Stimulated activated CD4-positive, alpha-beta T cell treated with anti-CD3 and anti-CD28 coated beads, Interleukin-1b, Interleukin-23, amount 100 ng/mL, for 1 hour (primary cell): ENCODE data around the gene SNX4.
"Not testable (repeated sequence)": the region's sequence is repeated elsewhere in the genome, so short reads cannot be mapped to it uniquely, and the experiment has no call there.

Experiments
- DNase-seq, 2 donors: peaks; one replicate each; pipeline ENCODE4 v3.0.0-alpha.2; 2020; ENCODE audit warnings: low read depth in 2 of 2

Gene SNX4

DNA sequence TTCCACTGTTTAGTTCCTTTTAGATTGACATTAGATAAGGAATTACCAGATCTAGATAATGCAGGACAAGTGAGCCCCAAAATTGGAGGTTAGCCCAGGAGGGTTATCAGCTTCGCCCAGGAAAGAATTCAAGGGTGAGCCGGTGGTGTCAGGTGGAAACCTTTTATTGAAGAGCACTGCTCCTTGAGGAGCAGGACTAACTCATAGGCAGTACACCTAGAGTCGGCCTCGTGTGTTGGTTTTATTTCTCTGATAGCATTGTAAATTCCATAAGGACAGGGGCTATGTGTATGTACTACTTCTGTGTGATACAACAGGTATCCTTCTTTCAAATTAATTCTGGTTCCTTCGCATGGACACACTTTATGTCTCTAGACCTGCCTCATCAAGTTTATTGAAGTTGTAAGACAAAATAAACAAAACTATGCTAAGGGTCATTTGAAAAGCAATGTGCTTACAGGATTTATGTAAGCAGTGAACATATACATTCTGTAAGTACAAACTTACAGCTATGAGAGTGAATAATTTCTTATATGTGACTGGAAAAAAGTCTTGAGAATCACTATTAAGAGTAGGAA lies 57.2 kb downstream of the SNX4 start:
- DNase-seq = no peak

DNA sequence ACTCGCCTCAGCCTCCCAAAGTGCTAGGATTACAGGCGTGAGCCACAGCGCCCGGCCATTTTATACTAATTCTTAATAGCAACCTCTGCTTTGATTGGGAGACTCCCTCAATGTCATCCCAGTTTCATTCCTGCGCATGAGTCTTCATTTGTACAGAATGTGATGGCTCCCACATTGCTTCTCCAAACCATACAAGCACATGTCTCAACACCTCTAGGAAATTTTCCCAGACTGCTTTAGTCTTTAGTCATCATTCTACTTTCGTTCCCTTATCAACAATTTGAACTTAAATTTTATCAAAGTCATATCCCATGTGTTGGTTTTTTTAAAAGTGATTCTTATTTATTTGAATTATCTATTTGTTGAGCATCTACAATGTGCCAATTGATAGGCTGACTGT lies 58.1 kb downstream of the SNX4 start:
- no peak for DNase-seq

DNA sequence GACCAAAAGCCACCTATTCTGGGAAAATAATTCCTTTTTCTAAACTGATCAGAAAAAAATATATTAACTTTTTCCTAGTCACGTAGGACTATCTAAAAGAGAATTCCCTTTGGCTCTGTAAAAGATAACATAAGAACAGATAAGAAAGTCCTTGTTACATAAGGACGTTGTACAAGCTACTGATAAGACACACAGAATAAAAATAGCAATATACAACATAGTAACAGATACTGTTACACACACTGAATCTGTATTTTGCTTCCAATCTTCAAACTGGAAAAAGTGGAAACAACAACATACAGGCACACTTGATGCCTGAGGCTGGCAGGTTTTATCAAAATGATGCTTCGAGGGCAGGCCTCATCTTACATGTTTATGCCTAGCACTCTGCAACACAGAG lies 59.8 kb downstream of the SNX4 start:
- DNase-seq = no peak

- no peak for DNase-seq
These were observed 76.1 kb downstream of the SNX4 start for GRCh38 chr3:125443923-125444322.

DNA sequence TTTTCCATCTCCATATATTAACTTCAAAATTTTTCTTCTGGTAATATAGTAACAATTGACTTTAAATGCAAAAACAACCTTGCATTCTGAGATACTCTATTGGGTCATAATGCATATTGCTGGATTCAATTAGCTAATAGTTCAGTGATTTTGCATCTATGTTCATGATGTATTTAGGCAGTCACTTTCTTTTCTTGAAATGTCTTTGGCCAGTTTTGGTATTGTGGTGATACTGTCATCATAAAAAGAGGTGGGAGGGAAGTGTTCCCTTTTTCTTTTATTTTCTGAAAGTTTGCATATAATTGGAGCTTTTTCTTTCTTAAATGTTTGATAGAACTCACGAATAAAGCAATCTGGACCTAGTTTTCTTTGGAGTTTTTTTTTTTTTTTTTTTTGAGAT lies 77.5 kb downstream of the SNX4 start:
- no peak for DNase-seq

GRCh38 chr3:125440970-125441369 lies 79.0 kb downstream of the SNX4 start:
- DNase-seq = no peak

GRCh38 chr3:125440559-125440955 lies 79.4 kb downstream of the SNX4 start:
- DNase-seq = no peak

GRCh38 chr3:125437631-125438435 lies 82.2 kb downstream of the SNX4 start:
- peak in 1 of 2 donors; percentile 51 for DNase-seq

- no peak for DNase-seq
These were observed 83.1 kb downstream of the SNX4 start for GRCh38 chr3:125436921-125437320.

DNA sequence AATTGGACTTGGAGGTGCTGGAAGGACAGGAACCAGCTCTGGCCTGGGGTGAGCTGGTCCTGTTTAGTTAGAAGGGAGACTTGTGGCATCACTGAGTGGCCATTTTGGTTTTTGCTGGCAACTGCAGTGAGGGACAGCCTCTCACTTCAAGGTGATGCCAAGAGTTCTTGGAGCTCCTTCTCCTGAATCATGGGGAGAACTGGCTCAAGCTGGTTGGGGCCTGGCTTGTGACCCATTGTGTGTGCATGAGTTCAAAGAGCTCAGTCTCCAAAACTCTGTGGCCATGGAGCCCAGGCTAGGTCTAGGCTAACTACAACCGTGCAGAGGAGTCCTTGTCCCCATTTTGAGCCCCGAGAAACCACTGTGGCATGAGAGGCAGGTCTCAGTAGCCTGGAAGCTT lies 84.8 kb downstream of the SNX4 start:
- DNase-seq = no peak

- DNase-seq = no peak
These were observed 85.4 kb downstream of the SNX4 start for GRCh38 chr3:125434582-125435011.

DNA sequence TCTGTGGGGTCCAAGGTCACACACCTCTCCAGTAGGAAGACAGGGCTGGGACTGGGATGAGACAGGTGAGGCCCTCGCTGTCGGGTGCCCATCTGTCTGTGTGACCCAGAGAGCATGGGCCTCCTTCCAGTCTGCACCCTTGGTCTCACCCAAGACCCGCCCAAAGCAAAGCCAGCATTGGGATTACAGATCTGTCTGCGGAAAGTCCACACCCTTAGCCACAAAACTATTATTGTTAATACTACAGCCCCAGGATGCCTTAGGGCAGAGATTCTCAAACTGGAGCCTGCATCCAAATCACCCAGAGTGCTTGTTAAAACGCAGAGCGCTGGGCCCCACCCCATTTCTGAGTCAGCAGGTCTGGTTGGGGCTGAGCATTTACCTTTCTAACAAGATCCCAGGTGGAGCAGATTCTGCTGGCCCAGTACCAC lies 86.4 kb downstream of the SNX4 start:
- DNase-seq = no peak

- no peak for DNase-seq
These were observed 86.9 kb downstream of the SNX4 start for GRCh38 chr3:125433091-125433534.

- DNase-seq = no peak
These were observed 87.9 kb downstream of the SNX4 start for GRCh38 chr3:125431912-125432790.

DNA sequence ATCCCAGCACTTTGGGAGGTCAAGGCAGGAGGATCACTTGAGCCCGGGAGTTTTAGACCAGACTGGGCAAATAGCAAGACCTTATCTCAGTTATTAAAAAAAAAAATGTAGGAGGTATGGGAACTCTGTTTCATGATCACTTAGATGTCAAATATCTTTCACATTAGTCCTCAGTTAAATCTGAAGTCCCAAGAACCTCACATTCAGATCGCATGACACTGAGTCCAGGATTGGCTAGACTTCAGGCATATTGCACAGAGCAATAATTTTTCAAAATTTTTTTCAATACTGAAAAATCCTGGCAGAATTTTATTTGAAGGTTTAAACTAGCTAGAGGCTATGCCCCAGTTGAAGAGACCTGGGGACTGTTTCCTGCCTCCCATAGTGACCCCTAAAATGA lies 88.6 kb downstream of the SNX4 start:
- DNase-seq = no peak

GRCh38 chr3:125428216-125428830 lies 91.7 kb downstream of the SNX4 start:
- no peak for DNase-seq

DNA sequence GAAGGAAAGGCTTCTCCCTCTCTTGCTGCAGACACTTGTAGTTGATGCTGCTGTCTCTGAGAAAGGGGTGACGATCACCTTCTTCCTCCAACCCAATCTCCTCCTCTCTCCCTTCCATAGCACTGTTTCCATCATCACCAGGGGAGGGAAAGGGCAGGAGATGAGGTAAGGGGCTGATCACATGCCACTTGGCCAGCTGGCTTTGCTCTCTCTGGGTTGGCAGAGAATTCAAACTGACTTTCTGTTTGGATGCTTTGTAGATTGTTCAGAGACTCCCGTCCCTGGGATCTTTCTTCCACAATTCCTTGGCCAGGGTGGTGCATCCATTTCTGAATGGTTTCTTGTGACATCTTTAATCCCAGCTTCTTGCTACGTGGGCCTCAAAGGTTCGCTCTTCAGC lies 101.7 kb downstream of the SNX4 start:
- no peak for DNase-seq

GRCh38 chr3:125416235-125416634 lies 103.8 kb downstream of the SNX4 start:
- DNase-seq = no peak

DNA sequence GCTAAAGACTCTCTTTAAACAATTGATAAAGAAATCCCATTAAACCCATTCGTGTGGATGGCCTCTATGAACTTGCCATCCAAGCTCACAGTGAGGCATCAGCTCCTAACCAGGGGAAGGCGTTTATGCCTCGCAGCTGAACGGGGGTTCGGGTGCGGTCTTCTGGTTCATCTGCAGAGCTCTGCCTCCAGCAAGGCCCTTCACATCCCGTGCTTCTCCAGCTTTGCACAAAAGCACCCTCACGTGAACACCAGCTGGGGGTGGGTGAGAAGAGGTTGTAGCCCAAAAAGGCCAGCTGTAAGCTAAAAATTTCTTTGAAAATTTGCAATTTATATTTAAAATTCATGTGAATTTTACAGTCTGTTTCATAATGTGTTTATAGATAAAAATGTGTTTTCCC lies 105.3 kb downstream of the SNX4 start:
- no peak for DNase-seq

- DNase-seq = no peak
These were observed 109.1 kb downstream of the SNX4 start for GRCh38 chr3:125410922-125411321.

- no peak for DNase-seq
These were observed 113.9 kb downstream of the SNX4 start for GRCh38 chr3:125406070-125406469.

GRCh38 chr3:125405515-125405914 lies 114.5 kb downstream of the SNX4 start:
- DNase-seq = not testable (repeated sequence)
